ENCODE measurements around the gene TSPAN32.

Gene TSPAN32

DNA sequence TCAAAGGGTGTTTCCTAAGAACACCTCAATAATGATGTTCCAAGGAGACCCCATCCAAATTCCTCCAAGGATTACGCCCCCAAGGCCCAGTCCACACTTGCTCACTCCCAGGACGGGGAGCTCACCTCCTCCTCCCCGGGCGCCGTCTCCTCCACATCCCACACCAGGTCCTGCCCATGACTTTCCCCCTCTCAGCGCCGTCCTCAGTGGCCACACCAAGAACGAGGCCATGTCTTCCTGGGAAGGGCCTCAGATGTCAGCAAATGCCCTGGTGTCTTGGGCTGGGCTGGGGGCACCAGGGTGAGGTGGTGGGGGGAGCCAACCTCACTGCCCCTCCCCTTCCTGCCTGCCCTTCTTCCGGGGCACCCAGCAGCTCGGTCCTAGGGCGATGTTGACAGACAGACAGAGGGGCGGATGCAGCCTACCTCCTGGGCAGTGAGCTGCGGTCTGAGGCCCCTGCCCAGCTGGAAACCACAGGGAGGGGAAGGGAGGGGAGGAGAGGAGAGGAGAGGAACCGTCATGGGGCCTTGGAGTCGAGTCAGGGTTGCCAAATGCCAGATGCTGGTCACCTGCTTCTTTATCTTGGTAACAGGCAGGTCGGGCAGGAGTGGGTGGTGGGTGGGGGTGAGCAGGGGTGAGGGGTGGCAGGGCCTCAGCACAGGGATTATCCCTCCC, at the start of gene TSPAN32, which contains the start of gene C11orf21:
TSS of gene TSPAN32 (plus strand) at position 383 of the 675 bp plus-strand sequence. CDS start at position 520, 137 bp downstream.
TSS of gene C11orf21 (minus strand) at position 288 of the 675 bp plus-strand sequence. CDS start at position 178, 110 bp downstream.
- no peak for FAIRE-seq

GRCh38 chr11:2252018-2252417, 49.8 kb upstream of the TSPAN32 start:
- no peak for FAIRE-seq

GRCh38 chr11:2256293-2256913, 45.4 kb upstream of the TSPAN32 start:
- no peak for FAIRE-seq

DNA sequence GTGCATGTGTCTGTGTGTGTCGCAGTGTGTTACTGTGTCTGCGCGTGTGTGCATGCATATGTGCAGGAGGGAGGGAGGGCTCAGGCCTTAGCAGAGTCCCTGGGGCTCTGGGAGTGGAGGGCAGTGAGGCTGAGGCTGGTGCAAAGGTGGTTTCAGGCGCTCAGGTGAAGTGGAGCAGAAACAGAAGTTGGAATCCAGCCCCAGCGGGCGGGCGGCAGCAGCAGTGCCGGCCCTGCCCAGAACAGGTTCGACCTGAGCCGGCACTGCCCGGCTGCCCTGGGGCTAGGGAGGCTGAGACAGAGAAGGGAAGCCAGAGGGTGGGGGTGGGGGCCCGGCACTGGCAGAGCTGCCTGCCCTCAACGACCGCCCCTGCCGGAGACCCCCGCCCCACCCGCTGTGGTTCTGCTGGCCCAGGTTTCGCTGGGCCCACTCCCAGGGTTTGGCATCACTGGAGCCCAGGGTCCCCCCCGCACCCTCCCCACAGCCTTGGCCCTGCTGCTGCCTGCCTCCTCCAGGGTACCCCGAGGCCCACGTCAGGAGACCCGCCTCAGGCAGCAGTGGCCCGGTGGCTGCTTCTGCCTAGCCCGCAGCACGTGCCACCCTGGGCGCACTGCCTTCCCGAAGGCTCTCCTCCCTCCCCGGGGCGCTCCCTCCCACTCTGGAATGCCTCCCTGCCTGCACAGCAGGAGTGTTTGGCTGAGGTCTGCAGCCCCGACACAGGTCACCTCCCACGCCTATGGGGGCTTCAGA, 44.7 kb upstream of the TSPAN32 start:
- no peak for FAIRE-seq

DNA sequence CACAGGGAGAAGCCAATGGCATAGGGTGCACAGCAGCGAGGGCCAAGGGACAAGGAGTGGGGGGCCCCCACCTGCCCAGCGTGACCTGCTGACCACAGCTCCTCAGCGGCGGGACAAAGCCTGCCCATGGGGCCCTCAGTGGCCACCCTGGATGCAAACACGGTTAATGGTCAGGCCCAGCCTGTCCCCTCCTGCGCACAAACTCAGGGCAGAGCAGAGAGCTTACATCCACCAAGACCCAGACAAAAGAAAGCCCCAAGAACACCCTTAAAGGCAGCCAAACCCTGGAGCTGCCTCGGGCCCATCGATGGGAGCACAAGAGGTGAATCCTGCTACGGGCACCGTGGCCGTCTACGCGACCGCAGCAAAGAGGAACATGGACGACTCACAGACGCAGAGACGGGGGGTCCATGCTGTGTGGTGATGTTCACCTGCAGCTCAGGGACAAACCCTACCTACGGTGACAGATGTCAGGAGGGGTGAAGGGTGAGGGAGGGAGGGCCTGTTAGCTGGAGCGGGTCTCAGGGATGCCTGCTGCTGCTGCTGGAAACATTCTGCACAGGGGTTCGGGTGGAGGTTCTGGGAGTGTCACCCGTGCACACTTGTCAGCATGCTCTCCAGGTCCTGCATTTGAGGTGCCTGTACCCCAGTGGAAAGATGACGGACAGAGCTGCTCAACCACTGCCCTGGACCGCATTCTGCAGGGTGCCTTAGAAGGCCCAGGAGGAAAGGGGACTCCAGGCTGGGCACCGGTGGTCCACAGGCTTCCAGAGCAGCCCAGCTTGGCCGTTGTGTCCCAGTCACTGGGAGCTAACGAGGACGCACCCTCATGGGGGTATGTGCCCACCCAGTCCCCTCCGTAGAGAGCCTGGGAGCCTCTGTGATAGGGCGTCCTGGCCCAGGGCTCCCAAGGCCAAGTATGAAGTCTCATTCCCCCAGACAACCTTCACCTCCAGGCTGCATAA, 43.0 kb upstream of the TSPAN32 start:
- no peak for FAIRE-seq

DNA sequence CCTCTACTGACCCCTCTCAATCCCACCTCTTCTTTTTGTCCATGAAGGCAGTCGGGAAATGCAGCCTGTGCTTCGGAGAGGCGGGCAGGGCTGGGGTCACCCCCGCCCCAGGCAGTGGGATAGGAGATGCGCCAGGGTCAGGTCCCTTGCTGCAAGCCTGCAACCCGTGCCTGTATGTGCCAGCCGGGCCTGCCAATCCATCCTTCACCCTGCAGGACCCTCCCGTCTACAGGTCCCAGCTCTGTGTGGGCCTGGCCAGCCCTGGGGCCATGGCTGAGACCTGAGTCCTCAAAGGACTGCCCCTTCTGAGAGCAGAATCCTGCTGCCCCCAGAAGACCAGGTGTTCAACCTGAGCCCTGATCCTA, 42.4 kb upstream of the TSPAN32 start:
- no peak for FAIRE-seq

DNA sequence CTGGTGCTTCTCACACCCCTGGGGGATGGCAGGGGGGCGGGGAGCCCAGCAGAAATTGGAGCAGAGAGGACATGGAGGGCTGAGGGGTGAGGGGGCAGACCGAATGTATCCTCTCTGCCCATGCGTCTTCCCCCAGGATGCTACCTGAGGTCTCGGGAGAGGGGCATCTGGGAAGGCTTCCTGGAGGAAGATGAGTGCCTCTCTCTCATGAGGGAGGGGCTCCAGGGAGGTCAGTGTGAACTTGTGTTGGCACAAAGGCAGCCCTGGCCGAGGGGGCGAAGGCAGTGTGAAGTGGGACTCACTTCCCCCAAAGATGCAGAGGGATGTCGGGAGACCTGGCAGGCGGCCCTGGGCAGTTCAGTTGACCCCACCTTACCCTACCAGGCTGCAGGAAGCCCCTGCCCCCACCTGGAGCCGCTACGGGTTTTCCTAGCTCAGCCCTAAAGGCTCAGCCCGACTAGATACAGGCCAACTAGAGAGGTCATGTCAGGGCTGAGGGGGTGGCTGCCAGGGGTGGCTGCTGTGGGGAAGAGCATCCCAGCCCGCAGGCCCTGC, 41.8 kb upstream of the TSPAN32 start:
- FAIRE-seq = no peak

DNA sequence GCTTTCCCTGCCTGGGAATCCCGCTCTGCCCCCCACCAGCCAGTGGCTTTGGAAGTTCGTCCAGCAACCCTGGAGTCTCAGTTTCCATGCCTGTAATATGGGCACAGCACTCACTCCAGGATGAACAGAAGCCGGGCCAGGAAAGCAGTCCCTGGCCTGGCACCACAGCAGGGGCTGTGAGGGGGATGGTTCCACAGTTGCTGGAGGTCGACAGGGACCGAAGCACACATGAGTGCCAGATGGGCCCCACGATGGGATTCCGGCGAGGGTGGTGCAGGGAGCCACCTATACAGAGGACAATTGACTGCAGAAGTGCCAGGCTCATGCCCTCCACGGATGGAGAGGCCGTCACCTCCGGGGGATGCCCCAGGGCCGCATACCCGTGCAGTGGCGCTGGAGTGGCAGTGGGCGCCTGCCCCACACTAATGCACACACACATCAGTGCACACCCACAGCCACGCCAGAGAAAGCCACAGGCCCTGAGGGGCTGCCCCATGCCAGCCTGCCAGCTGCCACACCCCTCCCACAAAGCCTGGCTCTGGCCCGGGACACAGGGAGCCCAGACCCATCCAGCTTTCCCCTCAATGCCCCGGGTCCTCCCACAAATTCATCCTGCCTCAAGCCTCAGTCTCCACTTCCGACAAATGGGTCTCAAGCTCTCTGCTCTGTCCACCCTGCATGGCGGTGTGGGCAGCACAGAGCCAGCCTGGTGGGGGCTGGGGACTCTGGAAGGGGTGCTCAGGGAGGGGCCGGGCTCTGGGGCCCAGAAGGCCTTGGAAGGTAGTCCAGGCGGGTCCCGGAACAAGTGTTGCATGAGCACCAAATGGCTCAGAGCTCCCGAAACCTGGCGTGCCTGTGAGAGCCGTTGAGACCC, 41.1 kb upstream of the TSPAN32 start:
- FAIRE-seq = no peak

DNA sequence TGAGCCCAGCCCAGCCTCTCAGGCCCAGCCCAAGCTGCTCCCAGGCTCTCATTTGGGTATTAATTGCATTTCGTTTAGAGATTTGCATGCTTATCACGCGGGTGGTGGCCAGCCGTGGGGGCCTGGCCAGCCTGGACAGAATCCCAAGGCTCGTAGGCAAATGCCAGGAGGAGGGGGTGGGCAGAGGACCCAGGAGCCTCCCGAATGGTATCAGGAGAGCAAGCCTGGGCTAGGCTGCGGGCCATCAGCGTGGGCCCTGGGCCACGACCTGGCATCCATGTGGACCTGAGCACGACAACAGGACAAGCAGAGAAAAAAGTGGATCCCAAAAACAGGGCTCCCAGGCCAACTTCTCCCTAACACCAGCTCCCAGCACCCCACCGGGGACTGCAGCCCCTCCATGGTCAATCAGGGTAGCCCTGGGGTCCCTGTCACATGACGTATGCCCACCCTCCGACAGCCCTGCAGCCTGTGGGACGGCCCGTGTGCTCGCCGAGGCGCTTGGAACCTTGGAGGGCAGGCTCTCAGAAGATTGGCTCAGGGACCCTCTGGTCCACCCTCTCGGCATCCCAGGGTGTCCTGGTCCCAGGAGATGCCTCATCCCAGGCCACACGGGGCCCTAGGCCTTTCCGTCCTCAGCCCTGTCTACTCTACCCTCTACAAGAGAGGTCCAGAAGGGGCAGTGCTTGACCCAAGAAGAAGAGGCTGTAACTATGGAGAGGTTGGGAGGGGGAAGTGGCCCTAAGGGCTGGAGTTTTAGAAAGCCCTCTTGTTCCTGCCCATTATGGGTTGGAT, 40.2 kb upstream of the TSPAN32 start:
- FAIRE-seq = no peak

DNA sequence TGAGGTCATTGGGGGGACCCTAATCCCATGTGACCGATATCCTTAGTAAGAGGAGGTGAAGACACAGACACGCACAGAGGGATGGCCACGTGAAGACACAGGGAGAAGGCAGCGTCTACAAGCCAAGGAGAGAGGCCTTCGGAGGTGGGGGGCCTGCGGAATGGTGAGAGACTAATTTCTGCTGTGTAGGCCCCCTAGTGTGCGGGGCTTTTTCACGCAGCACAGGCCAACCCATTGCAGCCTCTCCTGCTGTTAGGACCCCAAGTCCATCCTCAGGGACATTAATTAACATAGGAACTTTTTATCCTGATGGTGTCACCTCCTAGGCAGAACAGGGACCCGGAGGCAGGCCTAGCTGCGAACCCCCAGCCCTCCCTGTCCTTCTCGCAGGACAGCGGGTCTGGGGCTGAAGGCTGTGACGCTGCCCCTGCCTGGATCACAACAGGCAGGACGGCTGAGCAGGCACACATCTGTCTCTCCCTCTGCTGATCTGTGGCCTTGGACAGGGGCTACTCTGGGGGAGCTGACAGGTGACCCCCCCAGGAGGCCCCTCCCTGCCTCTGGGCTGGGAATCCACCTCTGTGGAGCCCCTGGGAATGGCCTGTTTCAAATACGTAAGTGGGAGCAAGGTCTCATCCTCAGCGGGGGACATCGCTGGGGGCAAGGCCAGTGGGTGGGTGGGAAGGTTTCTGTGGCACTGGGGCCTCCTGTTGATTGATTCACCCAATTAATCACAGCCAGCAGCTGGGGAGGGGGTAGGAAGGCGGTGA, 39.3 kb upstream of the TSPAN32 start:
- no peak for FAIRE-seq

- no peak for FAIRE-seq
These were observed 38.7 kb upstream of the TSPAN32 start for GRCh38 chr11:2263071-2263565.

DNA sequence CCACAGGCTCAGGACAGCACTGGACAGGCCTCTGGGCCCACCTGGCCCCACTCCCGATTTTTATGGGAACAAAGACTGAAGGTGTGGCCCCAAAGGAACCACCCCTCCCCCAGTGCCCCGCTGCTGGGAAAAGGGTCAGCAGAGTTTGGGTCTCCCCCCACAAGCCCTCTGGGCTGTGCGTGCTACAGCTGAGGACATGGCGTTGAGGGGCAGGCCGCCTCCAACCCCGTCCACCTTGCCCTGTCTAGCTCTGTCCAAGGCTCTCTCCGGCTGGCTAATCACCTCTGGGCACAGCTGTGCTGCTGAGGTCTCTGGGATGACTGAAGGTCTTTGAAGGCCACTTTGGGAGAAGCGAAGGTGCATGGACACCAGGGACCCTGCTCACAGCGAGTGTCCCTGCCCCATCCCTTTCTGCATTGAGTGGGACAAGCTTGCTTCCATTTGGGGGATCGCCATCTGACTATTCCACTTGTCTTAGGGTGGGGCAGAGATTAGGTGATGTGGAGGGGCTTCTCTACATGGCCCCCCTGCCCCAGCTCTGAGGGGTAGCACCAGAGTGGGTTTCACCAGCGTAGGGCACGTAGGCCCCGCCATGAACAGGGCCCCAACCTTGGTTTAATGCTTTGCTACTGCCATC, 38.0 kb upstream of the TSPAN32 start:
- FAIRE-seq = no peak

DNA sequence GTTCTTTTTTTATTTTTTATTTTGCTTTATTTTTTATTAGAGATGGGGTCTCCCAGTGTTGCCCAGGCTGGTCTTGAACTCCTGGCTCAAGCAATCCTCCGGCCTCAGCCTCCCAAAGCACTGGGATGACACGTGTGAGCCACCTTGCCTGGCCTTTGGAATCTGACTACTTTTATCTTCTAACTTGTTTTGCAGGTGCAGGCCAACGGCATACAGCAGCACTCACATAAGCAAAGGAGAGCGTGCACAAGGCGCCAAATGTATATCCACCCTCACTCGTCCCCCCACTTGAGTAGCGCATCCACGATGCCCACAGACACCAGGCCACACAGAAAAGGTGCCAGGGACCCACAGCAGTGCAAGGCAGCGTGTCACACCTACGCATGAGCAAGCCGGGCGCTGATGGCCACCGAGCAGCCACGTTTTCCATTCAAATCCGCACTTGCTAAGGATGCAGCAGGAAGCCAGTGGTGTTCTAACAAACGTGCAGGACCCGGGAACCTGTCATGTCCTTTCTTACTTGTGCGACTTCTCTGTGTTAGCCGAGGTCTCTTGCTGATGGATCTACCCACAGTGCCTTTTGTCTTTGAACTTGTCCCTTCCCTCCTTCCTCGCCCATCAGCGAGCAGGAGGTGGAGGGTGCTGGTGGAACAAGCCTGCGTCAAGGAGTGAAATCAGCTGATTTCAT, 37.3 kb upstream of the TSPAN32 start:
- no peak for FAIRE-seq

DNA sequence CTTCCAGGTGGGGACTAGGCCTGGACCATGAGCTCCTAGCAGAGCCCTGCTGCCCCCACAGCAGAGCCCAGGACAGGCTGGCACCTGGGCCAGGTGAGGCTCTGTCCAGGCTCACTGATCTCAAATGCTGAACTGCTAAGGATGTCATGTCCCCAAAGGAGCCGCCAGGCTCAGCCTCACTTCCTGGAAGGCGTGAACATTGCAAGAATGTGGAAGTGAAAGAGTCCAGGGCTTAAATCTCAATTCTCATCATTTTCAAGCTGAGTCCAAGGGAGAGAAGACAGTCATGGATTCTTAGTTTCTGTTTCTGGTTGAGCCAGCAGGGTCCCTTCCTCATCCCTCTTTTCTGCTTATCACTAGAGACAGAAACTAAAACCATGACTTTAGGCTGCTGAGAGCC, 36.4 kb upstream of the TSPAN32 start:
- FAIRE-seq = no peak

- FAIRE-seq = no peak
These were observed 35.8 kb upstream of the TSPAN32 start for GRCh38 chr11:2265854-2266585.

GRCh38 chr11:2266586-2267305, 35.1 kb upstream of the TSPAN32 start:
- no peak for FAIRE-seq

DNA sequence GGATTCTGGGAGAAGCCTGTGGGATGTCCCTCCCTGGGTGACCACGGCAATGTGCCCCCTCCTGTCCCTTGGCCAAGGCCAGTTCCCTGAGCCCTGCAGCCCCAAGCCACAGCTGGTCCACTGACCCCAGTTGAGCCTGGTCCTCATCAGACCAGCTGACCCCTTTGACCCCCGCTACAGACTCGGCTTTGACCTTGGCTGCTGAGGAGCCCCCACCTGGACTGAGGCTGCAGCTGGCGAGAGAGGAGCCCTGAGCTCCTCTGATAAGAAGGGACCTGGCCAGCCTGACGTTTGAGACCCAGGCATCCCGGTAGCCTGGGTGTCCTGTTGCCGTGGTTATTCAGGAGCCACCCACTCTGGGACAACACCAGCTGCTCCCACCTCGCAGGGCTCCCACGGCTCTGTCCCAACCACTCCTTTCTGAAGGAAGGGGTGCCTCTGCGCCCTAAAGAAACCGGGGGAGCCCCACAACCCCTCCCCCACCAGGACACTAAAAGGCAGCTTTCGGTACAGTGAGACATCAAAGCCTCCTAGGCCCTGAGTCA, 34.4 kb upstream of the TSPAN32 start:
- FAIRE-seq = no peak
